GM12864 (cell line): Measurements from ENCODE around the gene ULK4.

Source experiments
- DNase-seq: peaks from one replicate; pipeline ENCODE4 v3.0.0-alpha.2; 2011; ENCODE audit warnings: low read depth
- H3K4me3 ChIP-seq: 2 replicates; pipeline ENCODE4 v1.5.1; 2011; ENCODE audit warnings: mild to moderate bottlenecking, low read depth, low read length, control low read depth
- TF ChIP-seq, protein P1 (sequence below): IDR thresholded peaks from 2 replicates; pipeline ENCODE4 v1.5.1; 2011; ENCODE audit warnings: low read depth, mild to moderate bottlenecking, moderate library complexity, low read length, control low read depth, inconsistent platforms; ENCODE audit errors: missing control alignments

ULK4 gene

DNA sequence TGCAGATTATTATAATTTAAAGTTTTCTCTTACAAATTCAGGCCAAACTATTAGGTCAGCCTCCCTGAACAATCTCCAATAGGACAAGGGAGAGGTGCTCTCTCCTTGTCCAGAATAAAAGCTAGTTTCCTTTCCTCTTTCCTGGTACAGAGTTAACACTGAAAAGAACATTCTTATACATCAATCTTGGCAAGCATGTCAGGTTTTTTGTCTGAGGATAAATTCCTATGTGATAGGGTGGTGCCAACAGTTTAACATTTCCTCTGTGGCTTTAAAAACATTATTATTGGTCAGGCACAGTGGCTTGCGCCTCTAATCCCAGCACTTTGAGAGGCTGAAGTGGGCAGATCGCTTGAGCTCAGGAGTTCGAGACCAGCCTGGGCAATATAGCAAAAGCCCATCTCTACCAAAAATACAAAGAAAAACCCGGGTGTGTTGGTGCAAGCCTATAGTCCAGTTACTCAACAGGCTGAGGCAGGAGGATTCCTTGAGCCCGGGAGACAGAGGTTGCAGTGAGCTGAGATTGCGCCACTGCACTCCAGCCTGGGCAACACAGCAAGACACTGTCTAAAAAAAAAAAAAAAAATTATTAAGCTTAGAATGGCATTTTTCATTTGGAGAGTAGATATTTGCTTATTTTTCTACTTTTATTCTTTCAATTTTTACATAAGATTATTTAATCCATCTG is 13.7 kb upstream of the ULK4 start:
- DNase-seq, result no peak
- TF ChIP-seq, protein P1, sequence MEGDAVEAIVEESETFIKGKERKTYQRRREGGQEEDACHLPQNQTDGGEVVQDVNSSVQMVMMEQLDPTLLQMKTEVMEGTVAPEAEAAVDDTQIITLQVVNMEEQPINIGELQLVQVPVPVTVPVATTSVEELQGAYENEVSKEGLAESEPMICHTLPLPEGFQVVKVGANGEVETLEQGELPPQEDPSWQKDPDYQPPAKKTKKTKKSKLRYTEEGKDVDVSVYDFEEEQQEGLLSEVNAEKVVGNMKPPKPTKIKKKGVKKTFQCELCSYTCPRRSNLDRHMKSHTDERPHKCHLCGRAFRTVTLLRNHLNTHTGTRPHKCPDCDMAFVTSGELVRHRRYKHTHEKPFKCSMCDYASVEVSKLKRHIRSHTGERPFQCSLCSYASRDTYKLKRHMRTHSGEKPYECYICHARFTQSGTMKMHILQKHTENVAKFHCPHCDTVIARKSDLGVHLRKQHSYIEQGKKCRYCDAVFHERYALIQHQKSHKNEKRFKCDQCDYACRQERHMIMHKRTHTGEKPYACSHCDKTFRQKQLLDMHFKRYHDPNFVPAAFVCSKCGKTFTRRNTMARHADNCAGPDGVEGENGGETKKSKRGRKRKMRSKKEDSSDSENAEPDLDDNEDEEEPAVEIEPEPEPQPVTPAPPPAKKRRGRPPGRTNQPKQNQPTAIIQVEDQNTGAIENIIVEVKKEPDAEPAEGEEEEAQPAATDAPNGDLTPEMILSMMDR, result no peak
- H3K4me3 ChIP-seq, result no peak overlapping the region

DNA sequence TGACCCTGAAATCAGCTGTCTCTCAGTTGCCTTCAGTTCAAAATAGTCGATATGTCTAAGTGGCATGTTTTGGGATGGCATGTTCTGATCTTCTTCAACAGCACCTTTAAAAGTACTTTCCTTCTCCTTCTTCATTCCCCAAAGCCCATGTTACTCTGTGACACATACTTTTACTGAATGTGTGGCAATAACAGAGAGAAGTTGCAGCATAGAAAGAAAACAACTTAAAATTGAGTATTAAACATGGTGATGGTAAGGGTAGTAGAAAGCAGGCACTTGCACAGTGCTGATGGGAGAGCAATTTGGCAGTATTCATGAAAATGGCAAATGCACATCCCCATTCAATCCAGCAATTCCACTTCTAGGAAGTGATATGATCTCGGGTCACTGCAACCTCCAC is 12.3 kb upstream of the ULK4 start:
- H3K4me3 ChIP-seq, result no peak overlapping the region
- DNase-seq, result no peak
- TF ChIP-seq, protein P1, result no peak

DNA sequence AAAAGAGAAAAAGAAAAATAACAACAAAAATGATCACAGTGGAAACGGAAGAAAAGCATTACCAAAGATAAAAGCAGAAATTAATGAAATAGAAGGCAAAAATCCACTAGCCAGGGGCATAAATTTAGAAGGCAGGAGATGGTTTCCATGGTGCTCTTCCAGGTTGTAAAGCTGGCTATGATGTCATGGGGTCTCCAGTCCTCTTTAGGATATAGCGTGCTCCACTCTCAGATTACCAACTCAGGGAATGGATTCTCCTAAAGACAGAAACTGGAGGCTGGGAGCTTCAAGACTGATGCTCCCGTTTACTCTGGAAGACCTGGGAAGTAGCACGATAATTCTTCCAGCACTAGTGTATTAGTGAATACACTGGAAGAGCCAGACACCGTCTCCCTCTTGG is 10.9 kb upstream of the ULK4 start:
- no peak for DNase-seq
- TF ChIP-seq, protein P1, result no peak
- no peak overlapping the region for H3K4me3 ChIP-seq

DNA sequence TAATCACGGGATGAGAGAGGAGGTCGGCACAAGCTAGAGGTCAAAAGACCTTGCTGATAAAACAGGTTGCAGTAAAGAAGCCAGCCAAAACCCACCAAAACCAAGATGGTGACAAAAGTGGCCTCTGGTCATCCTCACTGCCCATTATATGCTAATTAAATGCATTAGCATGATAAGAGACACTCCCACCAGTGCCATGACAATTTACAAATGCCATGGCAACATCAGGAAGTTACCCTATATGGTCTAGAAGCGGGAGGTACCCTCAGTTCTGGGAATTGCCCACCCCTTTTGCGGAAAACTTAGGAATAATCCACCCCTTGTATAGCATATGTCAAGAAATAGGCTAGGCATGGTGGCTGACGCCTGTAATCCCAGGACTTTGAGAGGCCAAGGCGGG is 4.3 kb upstream of the ULK4 start:
- no peak for DNase-seq
- H3K4me3 ChIP-seq, result no peak overlapping the region
- TF ChIP-seq, protein P1, result no peak

DNA sequence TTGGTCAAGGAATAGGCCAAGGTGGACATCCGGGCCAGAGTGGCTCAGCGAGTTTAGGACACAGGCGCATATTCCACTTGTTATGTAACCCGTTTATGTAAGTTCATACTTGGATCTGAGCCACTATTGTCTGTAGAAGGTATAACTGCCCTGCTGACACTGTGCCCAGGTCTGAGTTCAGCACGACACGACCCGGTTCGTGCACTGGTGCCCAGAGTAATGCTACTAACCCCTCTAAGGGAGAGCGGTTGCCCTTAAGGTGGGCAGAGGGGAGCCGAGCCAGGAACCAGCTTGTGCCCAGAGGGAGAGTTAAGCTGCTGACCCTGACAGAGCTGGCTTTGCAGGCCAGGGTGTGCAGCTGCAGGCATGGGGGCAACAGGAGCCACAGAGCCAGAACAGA is 1.9 kb upstream of the ULK4 start:
- no peak for DNase-seq
- H3K4me3 ChIP-seq, result no peak overlapping the region
- TF ChIP-seq, protein P1, result no peak

DNA sequence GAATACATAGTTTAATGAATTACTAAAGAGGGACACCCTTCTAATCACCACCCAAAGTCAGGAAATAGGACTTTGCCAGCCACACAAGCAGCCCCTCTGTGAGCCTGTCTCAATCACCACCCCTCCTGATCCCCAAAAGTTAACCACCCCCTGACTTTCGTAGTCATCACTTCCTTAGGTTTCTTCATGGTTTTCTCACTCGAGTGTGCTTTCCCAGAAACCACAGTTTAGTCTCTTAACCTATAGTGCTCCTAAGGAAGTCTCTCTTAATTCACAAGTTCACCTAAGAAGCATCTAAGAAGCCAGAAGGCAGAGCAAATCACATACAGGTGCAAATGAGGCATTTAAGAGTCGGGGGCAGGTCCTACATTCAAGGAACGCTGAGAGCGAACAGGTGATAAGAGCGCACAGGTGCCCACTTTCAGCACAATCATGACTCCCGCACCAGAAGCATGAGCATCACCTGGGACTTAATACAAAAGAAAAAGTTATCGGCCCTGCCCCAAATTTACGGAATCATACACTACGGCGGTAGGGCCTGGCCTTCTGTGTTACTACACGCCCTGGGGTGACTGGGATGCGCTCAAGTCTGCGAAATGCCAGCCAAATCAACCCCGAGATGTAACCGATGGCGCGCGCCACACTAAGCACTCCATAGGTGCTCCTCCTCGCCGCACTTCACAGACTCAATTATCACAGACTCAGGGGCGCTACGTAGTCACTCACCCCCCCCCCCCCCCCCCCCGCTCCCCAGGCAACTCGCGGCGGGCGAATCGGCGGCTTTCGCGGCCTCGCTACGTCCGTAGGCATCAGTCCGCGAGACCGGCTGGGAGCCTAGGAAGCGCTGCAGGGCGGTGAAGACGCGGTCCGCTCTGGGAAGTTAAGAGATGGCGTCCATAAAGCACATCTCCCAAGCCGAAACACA is 815 bp downstream of the ULK4 start:
- H3K4me3 ChIP-seq, result peak overlapping the region; percentile 94
- no peak for DNase-seq
- TF ChIP-seq, protein P1, result no peak
